Lower leg skin (tissue), 3 donors: Measurements from ENCODE around the gene AGBL1.

ENCODE experiments used
- POLR2A ChIP-seq, 2 donors: fragments of 450-650 bp; IDR thresholded peaks; one replicate each; pipeline ENCODE4 v1.6.1; 2016 to 2017; ENCODE audit warnings: antibody characterized with exemption in 2 of 2, mild to moderate bottlenecking in 1 of 2, moderate library complexity in 1 of 2
- TF ChIP-seq, protein P1 (sequence below), 3 donors: fragments of 450-650 bp; IDR thresholded peaks; one replicate each; pipeline ENCODE4 v1.5.1; 2016; ENCODE audit warnings: antibody characterized with exemption in 3 of 3, mild to moderate bottlenecking in 3 of 3, moderate library complexity in 2 of 3

DNA sequence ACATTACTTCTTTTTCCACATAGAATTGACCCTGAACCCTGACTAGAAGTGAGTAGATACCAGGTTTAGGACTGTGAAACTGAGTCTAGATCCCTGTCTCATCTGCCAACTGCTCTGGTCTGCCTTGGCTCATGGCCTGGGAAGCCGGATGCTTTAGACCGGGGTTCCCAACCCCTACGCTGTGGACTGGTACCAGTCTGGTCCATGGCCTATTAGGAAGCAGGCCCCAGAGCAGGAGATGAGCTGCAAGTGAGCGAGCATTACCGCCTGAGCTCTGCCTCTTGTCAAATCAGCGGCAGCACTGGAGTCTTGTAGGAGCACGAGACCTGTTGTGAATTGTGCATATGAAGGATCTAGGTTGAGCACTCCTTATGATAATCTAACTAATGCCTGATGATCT lies 734.2 kb downstream of the AGBL1 start:
- TF ChIP-seq, protein P1, sequence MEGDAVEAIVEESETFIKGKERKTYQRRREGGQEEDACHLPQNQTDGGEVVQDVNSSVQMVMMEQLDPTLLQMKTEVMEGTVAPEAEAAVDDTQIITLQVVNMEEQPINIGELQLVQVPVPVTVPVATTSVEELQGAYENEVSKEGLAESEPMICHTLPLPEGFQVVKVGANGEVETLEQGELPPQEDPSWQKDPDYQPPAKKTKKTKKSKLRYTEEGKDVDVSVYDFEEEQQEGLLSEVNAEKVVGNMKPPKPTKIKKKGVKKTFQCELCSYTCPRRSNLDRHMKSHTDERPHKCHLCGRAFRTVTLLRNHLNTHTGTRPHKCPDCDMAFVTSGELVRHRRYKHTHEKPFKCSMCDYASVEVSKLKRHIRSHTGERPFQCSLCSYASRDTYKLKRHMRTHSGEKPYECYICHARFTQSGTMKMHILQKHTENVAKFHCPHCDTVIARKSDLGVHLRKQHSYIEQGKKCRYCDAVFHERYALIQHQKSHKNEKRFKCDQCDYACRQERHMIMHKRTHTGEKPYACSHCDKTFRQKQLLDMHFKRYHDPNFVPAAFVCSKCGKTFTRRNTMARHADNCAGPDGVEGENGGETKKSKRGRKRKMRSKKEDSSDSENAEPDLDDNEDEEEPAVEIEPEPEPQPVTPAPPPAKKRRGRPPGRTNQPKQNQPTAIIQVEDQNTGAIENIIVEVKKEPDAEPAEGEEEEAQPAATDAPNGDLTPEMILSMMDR (IDR thresholded peaks at IDR 0.05) = no peak
- TF ChIP-seq POLR2A (IDR thresholded peaks at IDR 0.05) = no peak
